Panc1 (cell line): ENCODE measurements around the gene GNAQ. TPM values are rescaled to one million over a fixed set of nuclear protein-coding genes. Genes with fewer than 3 reads are reported as not detected.
"Not testable (repeated sequence)": the region's sequence is repeated elsewhere in the genome, so short reads cannot be mapped to it uniquely, and the experiment has no call there.

Experiments
- ATAC-seq: fragments of 200-7000 bp; cut with Tn5 transposase; 2 replicates; pipeline ENCODE4 v1.9.1; 2020; ENCODE audit warnings: mild to moderate bottlenecking, moderate library complexity
- BruUV-seq: library from RNA; stranded (reverse); fragments of 400-500 nt; replicated peaks from 2 replicates; lab custom pipeline; 2021; lab: Mats Ljungman, UMichigan
- CTCF ChIA-PET: fragments of 300-600 bp; sonication (Branson Sonifier 250); formaldehyde crosslinking; loops from one replicate; lab custom pipeline; 2022; ENCODE audit warnings: antibody characterized with exemption; lab: Charles Lee
- POLR2A ChIA-PET: fragments of 300-600 bp; sonication (Branson Sonifier 250); formaldehyde crosslinking; loops from one replicate; lab custom pipeline; 2022; ENCODE audit warnings: antibody characterized with exemption; lab: Charles Lee
- DNase-seq: peaks from one replicate; pipeline ENCODE4 v3.0.0-alpha.2; 2010; ENCODE audit warnings: low read depth, low spot score
- H3K27ac ChIP-seq: 2 replicates; pipeline ENCODE4 v1.5.1; 2011; ENCODE audit warnings: mild to moderate bottlenecking, low read length, inconsistent platforms
- H3K27me3 ChIP-seq: fragments of 200-500 bp; sonication (Bioruptor generic); 2 replicates; pipeline ENCODE4 v1.6.0; 2014; ENCODE audit warnings: low read length, inconsistent platforms; ENCODE audit not compliant: control insufficient read depth, insufficient read depth
- H3K36me3 ChIP-seq: fragments of 200-500 bp; sonication (Bioruptor generic); 2 replicates; pipeline ENCODE4 v1.5.1; 2014; ENCODE audit warnings: inconsistent platforms, mild to moderate bottlenecking, low read length, moderate library complexity; ENCODE audit not compliant: control insufficient read depth, insufficient read depth
- H3K4me1 ChIP-seq: 2 replicates; pipeline ENCODE4 v1.5.1; 2011; ENCODE audit warnings: inconsistent platforms, mild to moderate bottlenecking, low read length, moderate library complexity; ENCODE audit not compliant: control insufficient read depth, insufficient read depth
- H3K4me3 ChIP-seq, 2 experiments: 2 replicates each; pipeline ENCODE4 v1.5.1; 2011 to 2012; ENCODE audit warnings: low read depth in 2 of 2, low read length in 2 of 2, mild to moderate bottlenecking in 2 of 2, inconsistent platforms in 1 of 2, moderate library complexity in 1 of 2
- H3K9me3 ChIP-seq: fragments of 200-500 bp; sonication (Bioruptor generic); 2 replicates; pipeline ENCODE4 v1.5.1; 2014; ENCODE audit warnings: low read depth, mild to moderate bottlenecking, inconsistent platforms, low read length, moderate library complexity; ENCODE audit not compliant: control insufficient read depth, insufficient read depth
- CTCF ChIP-seq: fragments of 450-650 bp; IDR thresholded peaks from 2 replicates; pipeline ENCODE4 v1.5.1; 2017; ENCODE audit warnings: mild to moderate bottlenecking
- POLR2AphosphoS5 ChIP-seq: IDR thresholded peaks from 2 replicates; pipeline ENCODE4 v1.6.1; 2012; ENCODE audit warnings: mild to moderate bottlenecking, low read depth, low read length, moderate library complexity
- SIN3A ChIP-seq: IDR thresholded peaks from 2 replicates; pipeline ENCODE4 v1.6.1; 2012; ENCODE audit warnings: low read depth, mild to moderate bottlenecking, low read length, moderate library complexity, borderline replicate concordance; ENCODE audit not compliant: insufficient read depth
- TCF7L2 ChIP-seq: IDR thresholded peaks from 2 replicates; pipeline ENCODE4 v1.6.1; 2011; ENCODE audit warnings: mild to moderate bottlenecking, low read depth, low read length, inconsistent platforms
- in situ Hi-C: cut with HindIII; loops from 2 replicates; pipeline ENCODE4 v1.10.0; 2016; ENCODE audit warnings: low sequenced_read_pairs, low pct_unique_long_range_greater_than_20kb
- intact Hi-C: fragments of 100-400 bp; cut with micrococcal nuclease; formaldehyde crosslinking; loops from one replicate; pipeline ENCODE4 v1.10.0; 2022; ENCODE audit not compliant: unreplicated experiment
- total RNA-seq: library from RNA; stranded (reverse); gene quantifications from one replicate; pipeline ENCODE4 v1.2.1, GENCODE V29; 2021; ENCODE audit not compliant: unreplicated experiment
- TF ChIP-seq, protein P1 (sequence below), 2 experiments: IDR thresholded peaks; 2 replicates each; pipeline ENCODE4 v1.6.1; 2011 to 2012; ENCODE audit warnings: low read depth in 2 of 2, control low read depth in 1 of 2, low read length in 1 of 2, mild to moderate bottlenecking in 1 of 2, moderate library complexity in 1 of 2; ENCODE audit not compliant: insufficient read depth in 1 of 2

The GNAQ gene
- total RNA-seq, 1 experiment from 2014 or later: 34.5 TPM

- no TSS peak for BruUV-seq
Observed at GRCh38 chr9:77725820-77726219, 305.8 kb downstream of the GNAQ start.

GRCh38 chr9:77725046-77725694 lies 306.4 kb downstream of the GNAQ start:
- intact Hi-C loops: no loop called here
- ChIA-PET CTCF (no interaction called here), POLR2A (no interaction called here)
- Histone ChIP-seq H3K27me3 (no peaks in the 10 kb centered on the region), H3K4me3 (no peak overlapping the region), H3K9me3 (no peaks in the 10 kb centered on the region), H3K4me1 (no peaks in the 10 kb centered on the region), H3K27ac (no peak overlapping the region), H3K36me3 (no peaks in the 10 kb centered on the region; the same call in 1 of the 2 replicates)
- BruUV-seq: no TSS peak
- in situ Hi-C loops: no loop called here
- TF ChIP-seq CTCF: no peak
- TF ChIP-seq TCF7L2: no peak
- TF ChIP-seq, protein P1, sequence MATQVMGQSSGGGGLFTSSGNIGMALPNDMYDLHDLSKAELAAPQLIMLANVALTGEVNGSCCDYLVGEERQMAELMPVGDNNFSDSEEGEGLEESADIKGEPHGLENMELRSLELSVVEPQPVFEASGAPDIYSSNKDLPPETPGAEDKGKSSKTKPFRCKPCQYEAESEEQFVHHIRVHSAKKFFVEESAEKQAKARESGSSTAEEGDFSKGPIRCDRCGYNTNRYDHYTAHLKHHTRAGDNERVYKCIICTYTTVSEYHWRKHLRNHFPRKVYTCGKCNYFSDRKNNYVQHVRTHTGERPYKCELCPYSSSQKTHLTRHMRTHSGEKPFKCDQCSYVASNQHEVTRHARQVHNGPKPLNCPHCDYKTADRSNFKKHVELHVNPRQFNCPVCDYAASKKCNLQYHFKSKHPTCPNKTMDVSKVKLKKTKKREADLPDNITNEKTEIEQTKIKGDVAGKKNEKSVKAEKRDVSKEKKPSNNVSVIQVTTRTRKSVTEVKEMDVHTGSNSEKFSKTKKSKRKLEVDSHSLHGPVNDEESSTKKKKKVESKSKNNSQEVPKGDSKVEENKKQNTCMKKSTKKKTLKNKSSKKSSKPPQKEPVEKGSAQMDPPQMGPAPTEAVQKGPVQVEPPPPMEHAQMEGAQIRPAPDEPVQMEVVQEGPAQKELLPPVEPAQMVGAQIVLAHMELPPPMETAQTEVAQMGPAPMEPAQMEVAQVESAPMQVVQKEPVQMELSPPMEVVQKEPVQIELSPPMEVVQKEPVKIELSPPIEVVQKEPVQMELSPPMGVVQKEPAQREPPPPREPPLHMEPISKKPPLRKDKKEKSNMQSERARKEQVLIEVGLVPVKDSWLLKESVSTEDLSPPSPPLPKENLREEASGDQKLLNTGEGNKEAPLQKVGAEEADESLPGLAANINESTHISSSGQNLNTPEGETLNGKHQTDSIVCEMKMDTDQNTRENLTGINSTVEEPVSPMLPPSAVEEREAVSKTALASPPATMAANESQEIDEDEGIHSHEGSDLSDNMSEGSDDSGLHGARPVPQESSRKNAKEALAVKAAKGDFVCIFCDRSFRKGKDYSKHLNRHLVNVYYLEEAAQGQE (IDR thresholded peaks at IDR 0.05; ENCODE audit: insufficient read depth in 1 of 2, low read depth in 2 of 2, low read length in 1 of 2): no peak
- DNase-seq: no peak
- no peak for ATAC-seq

More at GRCh38 chr9:77725820-77726219, 305.8 kb downstream of the GNAQ start:
- Histone ChIP-seq H3K9me3 (no peaks in the 10 kb centered on the region), H3K27ac (no peak overlapping the region), H3K4me1 (no peaks in the 10 kb centered on the region), H3K36me3 (no peaks in the 10 kb centered on the region; the same call in 1 of the 2 replicates), H3K4me3 (no peak overlapping the region), H3K27me3 (no peaks in the 10 kb centered on the region)
- intact Hi-C loops (no loop called here), in situ Hi-C loops (no loop called here)
- no peak for DNase-seq
- CTCF ChIA-PET: no interaction called here
- ATAC-seq: no peak
- no peak for TF ChIP-seq CTCF
- TF ChIP-seq TCF7L2: no peak
- TF ChIP-seq SIN3A: no peak
- TF ChIP-seq POLR2AphosphoS5: no peak
- TF ChIP-seq, protein P1 (IDR thresholded peaks at IDR 0.05; ENCODE audit: insufficient read depth in 1 of 2, low read depth in 2 of 2, low read length in 1 of 2): no peak
- POLR2A ChIA-PET: no interaction called here

- POLR2A ChIA-PET, H3K4me3 ChIP-seq, CTCF ChIA-PET, ATAC-seq, H3K27me3 ChIP-seq, H3K27ac ChIP-seq, DNase-seq, in situ Hi-C loops, intact Hi-C loops, H3K36me3 ChIP-seq, H3K4me1 ChIP-seq, BruUV-seq, H3K9me3 ChIP-seq: not testable (repeated sequence)
Observed at GRCh38 chr9:77721156-77721555, 310.5 kb downstream of the GNAQ start.
